Spleen (tissue), 7 donors: ENCODE data around the gene SSR3.

ENCODE experiments used
- POLR2AphosphoS5 ChIP-seq, 3 donors: sonication (generic); formaldehyde crosslinking; IDR thresholded peaks; one replicate each; pipeline ENCODE4 v1.5.1; 2017; ENCODE audit warnings: antibody characterized with exemption in 3 of 3
- TF ChIP-seq, protein P1 (sequence below), 11 experiments: fragments of 200-600 bp in 7 of 11; fragments of 450-650 bp in 4 of 11; sonication (generic) in 4 of 11; IDR thresholded peaks in 8 of 11; conservative IDR thresholded peaks in 3 of 11; 1 replicate in 7 of 11; 2 replicates in 4 of 11; pipeline versions ENCODE4 v1.4.0 to v1.8.0; 2016 to 2021; ENCODE audit warnings: antibody characterized with exemption in 11 of 11, inconsistent platforms in 4 of 11, mild to moderate bottlenecking in 1 of 11
- donor health status: DM: no; HTN: no; CAD: no; lungs with moderate emphysema.
- donor health status: DM: no; HTN: no; CAD: no.
- donor health status: DM: no; HTN: no; CAD: no.

DNA sequence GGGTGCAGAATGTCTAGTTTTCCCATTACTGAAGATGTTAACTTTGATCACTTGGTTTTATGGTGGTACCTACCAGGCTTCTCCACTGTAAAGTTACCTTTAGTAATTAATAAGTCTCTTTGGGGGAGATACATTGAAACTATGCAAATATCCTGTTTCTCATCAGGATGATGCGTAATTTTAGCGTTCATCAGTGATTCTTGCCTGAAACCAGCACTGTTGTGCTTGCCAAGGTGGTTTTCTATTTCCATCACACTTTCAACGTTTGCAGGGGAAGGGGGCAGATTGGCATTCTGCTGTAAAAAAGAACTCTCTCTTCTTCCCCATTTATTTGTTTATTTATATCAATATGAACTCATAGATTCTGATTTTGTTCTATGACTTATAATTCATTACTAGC is 61.0 kb downstream of the SSR3 start:
- no peak for TF ChIP-seq POLR2AphosphoS5 (IDR thresholded peaks at IDR 0.05)
- TF ChIP-seq, protein P1, sequence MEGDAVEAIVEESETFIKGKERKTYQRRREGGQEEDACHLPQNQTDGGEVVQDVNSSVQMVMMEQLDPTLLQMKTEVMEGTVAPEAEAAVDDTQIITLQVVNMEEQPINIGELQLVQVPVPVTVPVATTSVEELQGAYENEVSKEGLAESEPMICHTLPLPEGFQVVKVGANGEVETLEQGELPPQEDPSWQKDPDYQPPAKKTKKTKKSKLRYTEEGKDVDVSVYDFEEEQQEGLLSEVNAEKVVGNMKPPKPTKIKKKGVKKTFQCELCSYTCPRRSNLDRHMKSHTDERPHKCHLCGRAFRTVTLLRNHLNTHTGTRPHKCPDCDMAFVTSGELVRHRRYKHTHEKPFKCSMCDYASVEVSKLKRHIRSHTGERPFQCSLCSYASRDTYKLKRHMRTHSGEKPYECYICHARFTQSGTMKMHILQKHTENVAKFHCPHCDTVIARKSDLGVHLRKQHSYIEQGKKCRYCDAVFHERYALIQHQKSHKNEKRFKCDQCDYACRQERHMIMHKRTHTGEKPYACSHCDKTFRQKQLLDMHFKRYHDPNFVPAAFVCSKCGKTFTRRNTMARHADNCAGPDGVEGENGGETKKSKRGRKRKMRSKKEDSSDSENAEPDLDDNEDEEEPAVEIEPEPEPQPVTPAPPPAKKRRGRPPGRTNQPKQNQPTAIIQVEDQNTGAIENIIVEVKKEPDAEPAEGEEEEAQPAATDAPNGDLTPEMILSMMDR (IDR thresholded peaks at IDR 0.05 in 8 of 11, conservative IDR thresholded peaks at IDR 0.05 in 3 of 11): no peak
